Activated effector memory CD4-positive, alpha-beta T cell treated with anti-CD3 and anti-CD28 coated beads, Interleukin-2, amount 50 U/mL, for 16 hours (primary cell): ENCODE measurements around the gene ADAMTS13.

Experiments
- DNase-seq: peaks from one replicate; pipeline ENCODE4 v3.0.0-alpha.2; 2020

Gene ADAMTS13

DNA sequence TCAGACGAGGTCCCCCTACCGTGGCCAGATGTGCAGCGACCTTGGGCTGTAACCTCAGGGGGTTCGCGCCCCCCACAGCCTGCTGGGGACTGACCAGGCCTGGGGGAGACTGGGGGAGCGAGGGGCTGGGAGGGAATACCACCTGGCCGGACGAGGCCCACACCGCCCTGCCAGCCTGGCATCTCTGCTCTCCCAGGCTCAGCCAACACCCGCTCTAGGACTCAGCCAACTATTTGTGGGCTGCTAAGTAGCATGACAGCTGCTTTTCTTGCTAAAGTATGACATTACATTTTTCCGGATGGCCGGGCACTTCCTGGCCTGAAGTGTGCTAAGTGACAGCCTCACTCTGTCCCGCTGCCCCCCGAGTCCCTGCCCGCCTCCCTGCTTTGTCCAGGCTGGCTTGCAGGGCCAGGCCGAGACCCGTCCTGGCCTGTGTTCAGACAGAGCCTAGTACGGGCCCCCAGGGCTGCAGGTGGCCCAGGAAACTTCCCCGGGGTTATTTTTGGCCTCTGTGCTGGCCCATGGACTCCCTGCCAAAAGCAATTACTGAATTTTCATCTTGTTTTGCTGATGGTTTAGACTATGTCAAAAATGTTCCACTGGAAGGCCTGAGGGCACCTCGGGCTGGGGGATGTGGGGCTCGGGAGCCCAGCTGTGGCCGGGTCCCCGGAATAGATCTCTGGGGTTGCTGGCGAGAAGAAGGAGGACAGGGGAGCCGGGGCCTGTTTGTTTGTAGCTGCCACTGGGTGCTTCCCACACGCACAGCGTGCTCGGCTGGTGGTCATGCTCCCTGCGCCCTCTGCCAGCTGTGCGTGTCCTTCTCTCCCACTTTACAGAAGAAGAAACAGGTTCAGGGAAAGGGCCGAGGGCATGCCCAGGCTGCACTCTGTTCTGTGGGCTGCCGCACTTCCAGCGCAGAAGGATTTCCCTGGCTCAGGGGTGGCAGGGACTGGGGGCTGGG, 70.2 kb downstream of the ADAMTS13 start:
- DNase-seq, result no peak

DNA sequence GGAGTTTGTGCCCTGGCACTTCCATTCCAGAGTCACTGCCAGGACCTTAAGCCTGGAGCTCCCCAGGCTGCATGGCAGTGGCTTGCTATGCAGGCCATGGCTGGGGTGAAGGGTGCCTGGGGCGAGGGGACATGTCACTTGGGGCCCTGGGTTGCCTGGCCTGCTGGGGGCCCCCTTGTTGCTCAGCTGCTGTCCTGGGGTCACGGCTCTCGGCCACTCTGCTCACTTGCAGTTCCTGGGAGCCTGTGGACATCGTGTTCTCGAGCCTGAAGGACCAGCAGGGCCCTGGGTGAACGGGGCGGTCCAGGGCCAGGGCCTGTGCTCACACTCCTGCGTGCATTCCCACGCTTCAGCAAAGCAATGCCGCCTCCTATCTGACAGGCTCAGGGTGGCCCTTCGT, 71.3 kb downstream of the ADAMTS13 start:
- no peak for DNase-seq

DNA sequence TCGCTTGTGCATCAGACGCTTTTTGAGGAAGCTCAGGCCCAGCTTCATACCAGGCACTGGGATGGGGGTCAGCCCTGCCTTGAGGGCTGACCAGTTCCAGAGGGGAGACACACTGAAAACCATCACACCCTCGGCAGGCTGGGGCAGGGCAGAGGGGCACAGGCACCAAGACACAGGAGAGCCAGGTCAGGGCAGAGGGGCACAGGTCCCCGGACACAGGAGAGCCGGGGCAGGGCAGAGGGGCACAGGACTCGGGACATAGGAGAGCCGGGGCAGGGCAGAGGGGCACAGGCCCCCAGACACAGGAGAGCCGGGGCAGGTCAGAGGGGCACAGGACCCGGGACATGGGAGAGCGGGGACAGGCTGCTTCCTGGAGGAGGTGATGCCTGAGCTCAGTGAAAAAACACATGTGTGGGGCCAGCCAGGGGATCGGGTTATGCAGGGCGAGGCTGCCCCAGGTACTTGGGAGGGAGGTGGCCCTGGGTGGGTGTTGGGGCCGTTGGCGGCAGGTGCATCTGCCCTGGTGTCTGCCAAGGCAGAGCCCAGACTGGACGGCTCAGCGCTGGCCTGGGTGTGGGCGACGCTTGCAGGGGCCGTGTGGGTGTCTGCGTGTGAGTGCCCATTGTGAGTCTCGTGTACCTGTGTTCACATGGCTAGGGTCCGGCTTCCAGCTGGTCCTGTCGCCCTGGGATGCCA, 71.8 kb downstream of the ADAMTS13 start:
- no peak for DNase-seq

DNA sequence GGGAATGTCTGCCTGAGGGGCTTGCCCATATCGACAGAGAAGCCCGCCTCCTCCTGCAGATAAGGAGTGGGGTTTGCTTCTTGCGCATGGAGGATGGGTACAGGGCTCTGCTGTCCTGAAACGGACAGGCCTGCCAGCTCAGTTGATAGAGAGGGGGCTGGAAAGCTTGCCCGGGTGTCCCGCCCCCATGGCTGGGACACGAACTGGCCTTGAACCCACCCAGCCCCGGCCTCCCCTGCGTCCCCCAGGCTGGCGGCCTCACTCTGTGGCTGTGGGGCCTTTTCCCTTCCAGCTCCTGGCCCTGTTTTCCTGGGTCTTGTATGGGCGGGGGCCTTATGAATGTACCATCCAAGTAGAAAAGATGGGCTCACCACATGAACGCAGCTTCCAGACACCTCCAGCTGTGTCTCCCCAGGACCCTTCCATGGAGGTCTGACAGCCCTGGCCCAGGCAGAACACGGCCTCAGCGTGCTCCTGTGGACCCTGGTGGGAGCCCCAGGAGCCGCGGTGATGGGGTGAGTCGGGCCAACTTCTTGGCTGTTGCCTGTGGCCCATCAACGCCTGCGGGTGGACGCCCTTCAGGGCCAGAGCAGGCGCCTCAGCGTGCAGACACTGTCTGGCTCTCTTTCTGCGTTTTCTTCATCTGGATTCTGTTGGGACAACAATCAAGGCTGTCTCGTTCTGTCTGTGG, 72.6 kb downstream of the ADAMTS13 start:
- no peak for DNase-seq

DNA sequence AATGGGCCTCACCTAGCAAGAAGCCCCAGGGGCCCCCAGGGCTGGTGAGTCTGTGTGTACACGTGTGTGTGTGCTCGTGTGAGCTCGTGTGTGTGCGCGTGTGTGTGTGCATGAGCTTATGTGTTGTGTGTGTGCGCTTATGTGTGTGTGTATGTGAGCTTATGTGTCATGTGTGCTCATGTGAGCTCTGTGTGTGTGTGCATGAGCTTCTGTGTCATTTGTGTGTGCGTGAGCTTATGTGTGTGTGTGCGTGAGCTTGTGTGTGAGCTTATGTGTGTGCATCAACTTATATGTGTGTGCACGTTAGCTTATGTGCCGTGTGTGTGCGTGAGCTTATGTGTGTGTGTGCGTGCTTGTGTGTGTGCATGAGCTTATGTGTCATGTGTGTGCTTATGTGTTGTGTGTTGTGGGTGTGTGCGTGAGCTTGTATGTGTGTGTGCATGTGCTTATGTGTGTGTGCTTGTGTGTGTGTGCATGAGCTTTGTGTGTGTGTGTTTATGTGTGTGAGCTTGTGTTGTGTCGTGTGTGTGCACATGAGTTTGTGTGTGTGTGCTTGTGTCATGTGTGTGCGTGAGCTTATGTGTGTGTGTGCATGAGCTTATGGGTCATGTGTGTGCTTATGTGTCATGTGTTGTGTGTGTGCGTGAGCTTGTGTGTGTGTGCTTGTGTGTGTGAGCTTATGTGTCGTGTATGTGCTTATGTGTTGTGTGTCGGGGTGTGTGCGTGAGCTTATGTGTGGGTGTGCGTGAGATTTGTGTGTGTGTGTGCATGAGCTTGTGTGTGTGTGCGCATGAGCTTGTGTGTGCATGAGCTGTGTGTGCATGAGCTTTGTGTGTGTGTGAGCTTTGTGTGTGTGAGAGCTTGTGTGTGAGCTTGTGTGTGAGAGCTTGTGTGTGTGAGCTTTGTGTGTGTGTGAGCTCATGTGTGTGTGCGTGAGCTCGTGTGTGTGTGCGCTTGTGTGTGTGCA, 73.4 kb downstream of the ADAMTS13 start:
- no peak for DNase-seq

DNA sequence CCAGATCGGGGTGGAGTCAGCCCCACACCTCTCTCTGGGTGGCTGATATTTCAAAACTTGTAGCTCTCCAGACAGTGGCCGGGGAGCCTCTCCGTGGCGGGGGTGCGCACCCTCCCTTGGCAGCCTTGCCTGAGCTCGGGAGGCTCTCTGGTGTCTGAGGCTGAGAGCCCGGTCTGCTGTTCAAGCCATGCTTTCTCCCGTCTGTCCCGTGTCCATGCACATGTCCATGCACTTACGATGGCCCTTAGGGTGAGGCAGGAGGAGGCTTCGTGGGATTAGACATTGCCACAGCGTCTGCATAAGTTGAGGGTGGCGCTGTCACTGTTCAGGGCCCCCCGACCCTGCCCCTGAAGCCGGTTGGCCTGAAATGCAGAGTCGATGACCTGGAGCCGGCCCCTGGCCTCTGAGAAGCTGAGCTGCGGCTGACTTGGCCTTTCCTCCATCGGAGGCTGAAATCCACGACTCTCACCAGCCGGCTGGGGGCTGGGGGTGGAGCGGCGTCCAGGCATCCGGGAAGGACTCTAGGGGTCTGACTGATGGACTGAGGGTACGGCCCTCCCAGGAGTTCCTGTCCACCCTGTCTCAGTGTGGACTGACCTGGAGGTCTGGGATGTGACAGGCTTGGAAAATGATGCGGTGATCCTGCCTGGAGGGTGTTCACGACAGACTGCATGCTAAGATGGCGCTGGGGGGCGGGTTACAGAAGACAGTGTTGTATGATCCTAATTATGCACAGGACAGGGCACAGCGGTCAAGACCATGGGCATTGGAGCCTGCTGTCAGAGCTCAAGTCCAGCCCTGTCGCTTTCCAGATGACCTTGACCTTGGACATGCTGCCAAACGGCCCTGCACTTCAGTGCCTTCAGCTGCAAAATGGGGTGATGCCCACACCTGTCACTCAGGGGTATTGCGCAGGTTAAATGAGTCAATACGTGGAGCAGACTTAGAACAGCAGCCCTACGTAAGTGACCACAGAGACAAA, 75.0 kb downstream of the ADAMTS13 start:
- no peak for DNase-seq

DNA sequence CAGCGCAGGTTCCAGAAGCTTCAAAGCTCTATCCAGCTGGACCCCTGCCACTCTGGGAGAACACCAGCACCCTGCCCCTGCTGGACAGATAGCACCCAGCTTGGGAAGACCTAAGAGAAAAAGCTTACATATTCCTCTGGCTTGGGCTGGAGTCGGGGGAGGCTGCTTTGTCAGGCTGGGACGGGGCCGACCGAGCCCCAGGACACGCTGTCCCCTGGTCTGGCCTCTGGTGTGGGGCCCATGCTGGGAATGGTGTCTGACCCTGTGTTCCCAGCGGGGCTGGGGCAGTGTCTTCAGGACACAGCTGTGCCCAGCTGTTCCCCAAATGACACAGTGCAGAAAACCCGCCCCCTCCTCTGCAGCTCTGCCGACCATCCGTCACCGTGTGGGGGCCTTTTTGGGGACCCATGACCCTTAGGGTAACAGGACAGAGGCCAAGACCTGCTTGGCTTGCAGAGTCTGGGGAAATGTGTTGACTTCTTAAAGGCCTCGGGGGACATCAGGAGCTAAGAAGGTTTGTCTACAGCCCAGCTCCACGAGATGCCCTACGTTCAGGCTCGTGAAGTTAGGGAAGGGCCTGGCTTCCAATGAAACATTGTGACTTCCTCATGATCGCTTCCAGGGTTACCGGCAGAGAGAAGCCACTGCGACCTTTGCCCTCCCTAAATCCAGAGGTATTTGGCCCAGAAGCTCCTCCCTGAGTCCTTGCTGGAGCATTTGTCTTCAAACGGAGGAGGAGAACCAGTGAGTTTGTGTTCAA, 77.1 kb downstream of the ADAMTS13 start:
- DNase-seq, result no peak

DNA sequence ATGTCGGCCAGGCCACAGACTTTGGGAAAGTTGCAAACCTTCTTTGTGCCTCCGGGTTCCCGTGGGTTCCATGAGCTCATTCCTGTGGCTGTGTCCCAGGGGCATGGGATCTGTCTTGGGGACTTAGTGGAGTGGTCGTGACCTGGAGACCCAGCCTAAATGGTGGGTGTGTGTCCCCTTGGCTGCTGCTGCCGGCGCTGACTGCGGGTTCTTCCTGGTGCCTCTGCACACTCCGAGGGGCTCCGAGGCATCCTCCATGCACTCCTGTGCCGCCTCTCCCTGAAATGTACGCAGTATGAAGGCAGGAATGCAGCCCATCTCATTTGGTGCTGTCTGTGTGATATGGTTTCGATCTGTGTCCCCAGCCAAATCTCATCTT, 77.7 kb downstream of the ADAMTS13 start:
- DNase-seq, result no peak

DNA sequence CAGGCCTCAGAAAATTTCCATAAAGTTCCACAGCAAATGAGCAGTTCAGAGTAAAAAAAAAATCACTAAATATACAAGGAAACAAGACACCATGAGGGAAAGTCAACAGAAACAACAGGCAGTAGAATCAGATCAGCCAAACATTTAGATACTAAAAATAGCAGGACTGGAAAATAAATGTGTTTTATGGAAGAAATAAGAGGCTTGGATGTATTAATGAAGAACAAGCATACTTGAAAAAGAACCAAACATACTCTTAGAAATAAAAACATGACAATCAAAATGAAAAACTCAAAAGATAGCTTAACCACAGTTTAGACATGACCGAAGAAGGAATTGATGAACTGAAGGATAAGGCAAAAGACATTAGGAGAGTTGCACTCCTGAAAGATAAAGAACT, 79.9 kb downstream of the ADAMTS13 start:
- DNase-seq, result no peak

DNA sequence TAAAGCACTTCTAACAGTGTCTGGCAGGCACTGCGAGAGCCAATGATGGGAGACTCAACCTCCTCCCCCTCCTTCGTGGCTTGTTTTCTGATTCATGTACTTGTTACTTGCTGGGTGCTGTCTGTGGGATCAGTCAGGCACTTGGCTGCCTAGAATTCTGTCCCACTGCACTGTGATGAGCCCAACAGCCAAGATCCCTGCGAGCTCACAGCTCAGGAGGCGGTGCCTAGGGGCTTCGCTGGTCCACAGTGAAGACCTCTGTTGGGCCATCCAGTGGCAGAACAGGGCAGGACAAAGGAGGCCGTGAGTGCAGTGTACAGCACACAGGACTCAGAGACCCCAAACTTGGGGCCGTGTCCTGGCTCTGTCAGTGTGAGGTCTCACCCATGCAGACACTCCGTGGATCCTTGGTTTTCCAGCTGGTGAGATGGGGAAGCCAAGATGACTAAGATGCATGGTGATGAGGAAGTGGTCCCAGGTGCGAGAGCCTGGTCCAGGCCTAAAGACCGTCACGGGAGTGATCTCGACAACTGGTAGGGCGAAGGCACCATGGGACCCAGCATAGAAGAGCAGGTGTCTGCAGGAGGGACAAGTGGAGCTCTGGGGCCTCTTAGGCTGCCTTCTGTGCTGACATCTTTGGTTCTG, 83.1 kb downstream of the ADAMTS13 start:
- no peak for DNase-seq

DNA sequence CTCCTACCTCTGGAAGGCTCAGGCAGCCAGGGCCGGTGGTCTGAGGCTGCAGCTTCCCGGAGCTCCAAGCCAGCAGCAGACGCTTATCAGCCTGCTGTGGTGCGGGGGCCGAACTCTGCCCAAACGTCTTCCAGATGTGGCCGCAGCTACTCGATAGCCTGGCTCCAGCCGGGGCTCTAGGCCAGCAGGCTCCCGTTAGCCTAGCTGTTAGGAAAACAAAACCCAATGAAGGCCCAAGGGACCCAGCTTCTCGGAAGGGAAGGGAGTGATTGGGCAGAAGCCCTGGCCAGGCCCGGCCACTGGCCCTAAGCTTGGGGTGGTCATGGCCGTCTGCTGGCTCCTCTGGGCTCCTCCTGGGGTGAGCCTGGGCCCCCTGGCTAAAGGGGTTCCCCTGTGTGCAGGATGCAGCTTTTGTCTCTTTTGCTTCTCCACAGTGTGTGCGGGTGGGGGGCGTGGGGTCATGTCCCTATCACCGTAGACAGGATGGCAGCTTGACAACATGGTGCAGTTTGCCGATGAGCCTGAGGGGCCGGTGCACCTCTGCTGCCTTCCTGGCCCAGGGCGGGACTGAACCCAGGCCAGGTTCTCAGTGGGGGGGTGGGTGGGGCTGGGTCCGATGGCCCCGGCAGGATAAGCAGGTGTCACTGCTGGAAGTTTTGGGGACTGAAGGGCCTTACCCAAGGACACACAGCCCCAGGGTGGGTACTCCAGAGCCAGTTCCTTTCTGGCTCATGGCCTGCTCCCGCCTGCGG, 83.9 kb downstream of the ADAMTS13 start:
- no peak for DNase-seq

DNA sequence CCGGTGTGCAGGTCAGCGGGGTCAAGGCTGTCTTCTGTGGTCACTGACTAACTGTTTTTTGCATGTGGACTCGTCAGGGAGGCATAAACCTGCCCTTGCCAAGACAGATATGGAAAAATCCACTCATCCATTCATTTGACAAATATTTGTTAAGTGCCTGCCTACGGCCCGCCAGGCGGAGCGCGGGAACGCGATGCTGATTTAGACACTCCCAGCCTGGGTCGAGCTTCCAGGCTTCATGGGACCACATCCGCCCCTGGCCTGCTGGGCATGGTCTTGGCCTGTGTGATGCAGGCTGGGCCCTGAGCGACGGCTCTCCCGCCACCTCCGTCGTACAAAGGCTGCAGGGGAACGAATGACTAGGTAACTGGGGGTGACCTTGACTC, 84.5 kb downstream of the ADAMTS13 start:
- DNase-seq, result no peak

DNA sequence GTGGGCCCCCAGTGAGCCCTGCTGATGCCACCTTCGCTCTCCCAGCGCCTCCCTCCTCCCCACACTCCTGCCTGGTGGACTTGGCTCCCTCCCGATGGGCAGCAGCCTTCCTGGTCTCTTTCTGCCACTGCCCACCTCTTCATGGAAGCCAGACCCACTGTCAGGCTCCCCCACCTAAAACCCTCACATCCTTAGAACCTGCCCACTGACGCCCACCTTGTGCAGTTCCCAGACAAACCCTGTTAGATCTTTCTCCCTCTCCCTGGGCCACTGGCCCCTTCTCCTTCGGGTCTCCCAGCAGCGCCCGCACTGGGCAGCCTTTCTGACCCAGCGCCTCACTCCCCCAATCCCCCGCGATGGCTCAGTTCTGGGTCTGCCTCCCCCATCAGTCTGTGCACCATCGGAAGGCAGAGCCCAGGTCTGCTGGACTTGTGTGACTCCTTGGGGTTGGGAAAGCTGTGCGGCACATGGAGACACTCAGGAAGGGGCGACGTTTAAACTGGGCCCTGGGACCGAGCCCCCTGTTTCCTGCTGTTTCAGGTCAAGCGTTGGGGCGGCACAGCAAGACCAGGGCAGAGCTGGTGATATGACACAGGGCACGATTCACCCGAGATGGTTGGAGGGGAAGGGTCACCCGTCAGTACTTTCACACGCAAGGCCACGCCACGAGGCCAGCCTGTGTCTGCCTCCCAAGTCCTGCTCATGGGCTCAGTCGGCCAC, 85.2 kb downstream of the ADAMTS13 start:
- DNase-seq, result no peak

DNA sequence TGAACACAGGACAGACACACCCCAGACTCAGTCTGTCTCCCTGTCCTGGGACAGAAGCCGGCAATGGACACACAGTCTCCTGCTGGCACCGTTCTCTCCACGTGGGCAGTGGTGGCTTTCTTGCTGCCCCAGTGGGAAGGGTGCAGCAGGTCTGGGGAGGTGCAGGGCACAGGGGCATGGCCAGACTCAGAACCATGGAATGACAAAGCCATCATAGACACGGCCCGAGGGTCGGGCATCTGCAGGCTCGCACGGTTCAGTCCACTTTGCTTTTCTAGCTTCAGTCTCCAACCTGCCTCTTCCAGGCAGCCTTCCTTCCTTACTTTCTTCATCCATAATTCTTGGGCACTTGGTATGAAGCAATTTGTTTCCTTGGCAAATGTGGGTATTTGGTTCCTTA, 85.9 kb downstream of the ADAMTS13 start:
- DNase-seq, result no peak
